Mesenchymal stem cell (in vitro differentiated cells and primary cell): ENCODE measurements around the gene CACNA2D2.
"Not testable (repeated sequence)": the region's sequence is repeated elsewhere in the genome, so short reads cannot be mapped to it uniquely, and the experiment has no call there.

Source experiments
- DNase-seq: peaks from one replicate; pipeline ENCODE4 v3.0.0-alpha.2; 2013
- H2AFZ ChIP-seq: one replicate; pipeline ENCODE4 v1.6.1; 2013; ENCODE audit warnings: low read depth, mild to moderate bottlenecking, control low read depth, inconsistent platforms, low read length, moderate library complexity
- H2AK5ac ChIP-seq: 2 replicates; pipeline ENCODE4 v1.6.1; 2013; ENCODE audit warnings: low read length, moderate library complexity, mild to moderate bottlenecking, inconsistent platforms; ENCODE audit not compliant: severe bottlenecking
- H2BK120ac ChIP-seq: one replicate; pipeline ENCODE4 v1.6.1; 2013; ENCODE audit warnings: low read depth, mild to moderate bottlenecking, inconsistent platforms, low read length, moderate library complexity
- H2BK12ac ChIP-seq, 2 experiments: one replicate each; pipeline ENCODE4 v1.6.1; 2013; ENCODE audit warnings: inconsistent platforms in 2 of 2, low read length in 2 of 2, mild to moderate bottlenecking in 2 of 2, moderate library complexity in 2 of 2, control low read depth in 1 of 2
- H2BK15ac ChIP-seq: one replicate; pipeline ENCODE4 v1.6.1; 2013; ENCODE audit warnings: mild to moderate bottlenecking, low read depth, inconsistent platforms; ENCODE audit not compliant: poor library complexity, severe bottlenecking
- H2BK5ac ChIP-seq: 2 replicates; pipeline ENCODE4 v1.6.1; 2013; ENCODE audit warnings: low read depth, mild to moderate bottlenecking, low read length, control low read depth, inconsistent platforms; ENCODE audit not compliant: poor library complexity, severe bottlenecking
- H3K14ac ChIP-seq, 2 experiments: one replicate each; pipeline ENCODE4 v1.6.1; 2013; ENCODE audit warnings: inconsistent platforms in 2 of 2, low read length in 2 of 2, control low read depth in 1 of 2, mild to moderate bottlenecking in 1 of 2, moderate library complexity in 1 of 2
- H3K18ac ChIP-seq, 2 experiments: one replicate each; pipeline ENCODE4 v1.6.1; 2013; ENCODE audit warnings: inconsistent platforms in 2 of 2, low read length in 2 of 2, control low read depth in 1 of 2, low read depth in 1 of 2, mild to moderate bottlenecking in 1 of 2
- H3K23ac ChIP-seq, 2 experiments: one replicate each; pipeline ENCODE4 v1.6.1; 2013; ENCODE audit warnings: inconsistent platforms in 2 of 2, low read length in 2 of 2, mild to moderate bottlenecking in 2 of 2, moderate library complexity in 2 of 2, control low read depth in 1 of 2
- H3K27ac ChIP-seq: 2 replicates; pipeline ENCODE4 v1.5.1; 2013; ENCODE audit warnings: mild to moderate bottlenecking, moderate library complexity, low read length, control low read depth, inconsistent platforms; ENCODE audit not compliant: poor library complexity, severe bottlenecking
- H3K27me3 ChIP-seq, 2 experiments: 2 replicates each; pipeline versions ENCODE4 v1.6.1 to v1.7.0; 2013; ENCODE audit warnings: low read length in 2 of 2, mild to moderate bottlenecking in 2 of 2, moderate library complexity in 2 of 2, control low read depth in 1 of 2, inconsistent platforms in 1 of 2; ENCODE audit not compliant: control insufficient read depth in 1 of 2, insufficient read depth in 1 of 2
- H3K36me3 ChIP-seq, 2 experiments: 2 replicates each; pipeline versions ENCODE4 v1.6.1 to v1.7.0; 2013; ENCODE audit warnings: low read length in 2 of 2, control low read depth in 1 of 2, inconsistent platforms in 1 of 2, low read depth in 1 of 2, mild to moderate bottlenecking in 1 of 2; ENCODE audit not compliant: insufficient read depth in 2 of 2, control insufficient read depth in 1 of 2
- H3K4ac ChIP-seq, 2 experiments: one replicate each; pipeline ENCODE4 v1.6.1; 2013; ENCODE audit warnings: inconsistent platforms in 2 of 2, low read length in 2 of 2, mild to moderate bottlenecking in 2 of 2, moderate library complexity in 2 of 2, control low read depth in 1 of 2, low read depth in 1 of 2
- H3K4me1 ChIP-seq: 2 replicates; pipeline ENCODE4 v1.6.1; 2013; ENCODE audit warnings: low read depth, low read length, control low read depth; ENCODE audit not compliant: control insufficient read depth, insufficient read depth
- H3K4me2 ChIP-seq: 2 replicates; pipeline ENCODE4 v1.6.1; 2013; ENCODE audit warnings: low read length, mild to moderate bottlenecking, inconsistent platforms; ENCODE audit not compliant: poor library complexity, severe bottlenecking
- H3K4me3 ChIP-seq, 2 experiments: 2 replicates each; pipeline versions ENCODE4 v1.5.1 to v1.7.0; 2013; ENCODE audit warnings: low read length in 2 of 2, mild to moderate bottlenecking in 2 of 2, control low read depth in 1 of 2, low read depth in 1 of 2; ENCODE audit not compliant: insufficient read depth in 1 of 2
- H3K79me1 ChIP-seq: replicated peaks from 2 replicates; pipeline ENCODE4 v1.6.1; 2013; ENCODE audit warnings: mild to moderate bottlenecking, control low read depth, low read length, inconsistent platforms; ENCODE audit not compliant: poor library complexity, severe bottlenecking
- H3K9ac ChIP-seq: 2 replicates; pipeline ENCODE4 v1.7.0; 2013; ENCODE audit warnings: mild to moderate bottlenecking, low read length, moderate library complexity
- H3K9me3 ChIP-seq: 2 replicates; pipeline ENCODE4 v1.7.0; 2013; ENCODE audit warnings: mild to moderate bottlenecking, low read length; ENCODE audit not compliant: control insufficient read depth
- H4K8ac ChIP-seq: one replicate; pipeline ENCODE4 v1.6.1; 2013; ENCODE audit warnings: inconsistent platforms, mild to moderate bottlenecking, low read length, moderate library complexity
- H4K91ac ChIP-seq: one replicate; pipeline ENCODE4 v1.6.1; 2013; ENCODE audit warnings: mild to moderate bottlenecking, low read length, inconsistent platforms
- WGBS: methylation state at CpG from one replicate; pipeline ENCODE4 v1.1.7; 2013; ENCODE audit warnings: mixed read lengths; 5-methylcytosine and 5-hydroxymethylcytosine counted together

Gene CACNA2D2

DNA sequence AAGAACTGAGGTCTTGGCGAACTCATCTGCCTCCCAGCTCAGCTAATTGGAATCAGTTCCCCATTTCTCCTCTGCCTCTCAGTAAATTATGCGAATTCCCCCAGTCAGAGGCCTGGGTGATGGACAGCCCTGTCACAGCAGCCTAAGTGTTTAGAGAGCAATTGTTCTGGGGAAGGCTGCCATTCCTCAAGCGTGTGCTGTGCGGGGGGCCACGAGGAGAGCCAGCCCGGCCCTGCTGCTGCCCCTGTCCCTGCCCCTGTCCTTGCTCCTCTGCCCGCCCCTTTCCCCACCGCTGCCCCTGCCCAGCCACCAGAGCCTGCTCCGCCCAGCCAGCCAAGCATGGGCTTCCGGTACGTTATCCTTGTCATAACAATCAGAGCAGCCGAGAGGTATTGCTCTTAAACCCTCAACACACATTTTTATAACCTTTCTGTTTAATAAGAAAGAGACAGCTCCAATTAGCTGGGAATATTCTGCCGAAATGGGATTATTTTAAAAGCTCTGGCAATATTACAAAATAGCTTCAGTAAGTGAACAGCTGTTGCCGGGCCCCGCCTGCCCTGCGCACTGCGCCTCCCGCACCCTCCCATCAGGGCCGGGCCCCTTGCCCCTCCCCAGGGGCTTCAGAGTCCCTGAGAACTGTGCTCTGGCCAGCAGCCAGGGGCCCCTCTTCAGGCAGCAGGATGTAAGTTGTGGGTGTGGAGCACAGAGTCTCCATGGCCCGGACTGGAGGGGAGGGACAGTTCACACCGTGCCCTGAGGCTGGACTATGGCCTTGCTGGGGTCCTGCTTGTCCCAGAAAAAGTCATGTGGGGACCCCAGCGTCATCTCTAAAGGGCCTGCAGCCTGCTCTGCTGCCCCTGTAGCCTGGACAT, 12.4 kb upstream of the CACNA2D2 start:
- peak; percentile 42 for DNase-seq
- Histone ChIP-seq H2BK15ac (peak overlapping the region; percentile 52), H3K79me1 (no peaks in the 10 kb centered on the region), H3K23ac (no peak overlapping the region), H4K91ac (peak overlapping the region; percentile 64), H3K27ac (no peak overlapping the region), H3K27me3 (peaks cover 64 to 88% of the 10 kb centered on the region in 2 experiments), H2BK5ac (no peak overlapping the region), H3K36me3 (no peaks in the 10 kb centered on the region), H2BK12ac (no peak overlapping the region), H3K4me1 (peaks cover 12% of the 10 kb centered on the region), H2BK120ac (no peak overlapping the region), H3K4ac (peak overlapping the region; percentile 0 to 40), H3K14ac (no peak overlapping the region), H3K4me2 (peak overlapping the region; percentile 41), H3K9ac (no peak overlapping the region), H2AK5ac (no peak overlapping the region), H3K18ac (peak overlapping the region; percentile 31 to 66), H2AFZ (peak overlapping the region; percentile 68), H4K8ac (peak overlapping the region; percentile 91), H3K4me3 (no peak overlapping the region), H3K9me3 (no peaks in the 10 kb centered on the region)
- 6% methylated on average over 20 of the region's 22 CpGs for WGBS

DNA sequence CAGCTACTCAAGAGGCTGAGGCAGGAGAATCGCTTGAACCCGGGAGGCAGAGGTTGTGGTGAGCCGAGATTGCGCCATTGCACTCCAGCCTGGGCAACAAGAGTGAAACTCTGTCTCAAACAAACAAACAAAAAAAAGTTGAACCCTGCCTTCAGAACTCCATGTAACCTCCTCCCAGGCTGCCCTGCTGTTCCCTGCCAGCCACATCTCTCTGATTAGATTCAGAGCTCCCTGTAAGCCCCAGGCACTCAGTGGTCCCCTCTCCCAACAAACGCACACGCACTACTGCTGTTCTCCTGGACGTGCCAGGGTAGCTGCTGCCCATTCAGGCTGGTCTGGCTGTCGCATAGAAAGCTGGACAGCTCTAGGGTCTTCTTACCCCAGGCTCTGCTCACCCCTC, 9.5 kb upstream of the CACNA2D2 start:
- WGBS = 94% methylated on average over 8 of the region's 8 CpGs
- H3K9ac ChIP-seq, H2BK120ac ChIP-seq, H3K23ac ChIP-seq, H2AFZ ChIP-seq, H3K27ac ChIP-seq, H3K4ac ChIP-seq, H3K9me3 ChIP-seq, H3K36me3 ChIP-seq, H3K4me3 ChIP-seq, H2BK5ac ChIP-seq, H3K4me2 ChIP-seq, DNase-seq, H2BK15ac ChIP-seq, H3K14ac ChIP-seq, H4K8ac ChIP-seq, H3K18ac ChIP-seq, H2AK5ac ChIP-seq, H3K79me1 ChIP-seq, H2BK12ac ChIP-seq, H4K91ac ChIP-seq: not testable (repeated sequence)
- Histone ChIP-seq H3K4me1 (peaks cover 12% of the 10 kb centered on the region), H3K27me3 (peaks cover 71 to 96% of the 10 kb centered on the region in 2 experiments)

DNA sequence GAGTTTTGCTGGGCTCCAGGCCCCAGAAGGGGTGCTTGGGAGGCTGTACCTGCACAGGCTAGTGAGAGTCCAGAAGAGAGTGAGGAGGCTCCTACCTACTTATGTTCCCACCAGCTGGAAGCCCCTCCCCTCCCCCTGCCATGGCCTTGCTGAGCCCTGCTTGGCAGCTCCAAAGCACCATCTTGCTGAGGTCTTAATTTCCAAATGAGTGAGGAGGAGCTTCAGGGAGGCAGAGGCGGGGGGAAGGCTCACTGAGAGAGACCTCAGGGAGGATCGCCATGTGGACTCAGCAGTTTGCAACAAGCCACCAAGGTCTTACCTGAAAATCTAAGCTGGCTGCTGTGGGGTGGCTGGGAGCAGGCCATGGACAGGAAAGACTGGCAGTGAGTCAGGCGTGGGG, 8.7 kb upstream of the CACNA2D2 start:
- H2AFZ ChIP-seq = no peak overlapping the region
- no peak overlapping the region for H3K18ac ChIP-seq
- peak overlapping the region in 1 of 2 experiments; percentile 23 for H3K23ac ChIP-seq
- WGBS = 95% methylated on average over 3 of the region's 3 CpGs
- no peak overlapping the region for H3K4ac ChIP-seq
- H2BK15ac ChIP-seq = no peak overlapping the region
- peaks cover 12% of the 10 kb centered on the region for H3K4me1 ChIP-seq
- no peak overlapping the region for H2BK5ac ChIP-seq
- H2AK5ac ChIP-seq = no peak overlapping the region
- H3K14ac ChIP-seq = no peak overlapping the region
- H3K27me3 ChIP-seq = peaks cover 77 to 96% of the 10 kb centered on the region in 2 experiments
- no peak overlapping the region for H3K4me2 ChIP-seq
- H3K9me3 ChIP-seq = no peaks in the 10 kb centered on the region
- no peak overlapping the region for H3K4me3 ChIP-seq
- H4K8ac ChIP-seq = no peak overlapping the region
- no peaks in the 10 kb centered on the region for H3K36me3 ChIP-seq
- H3K27ac ChIP-seq = no peak overlapping the region
- no peak overlapping the region for H4K91ac ChIP-seq
- H3K9ac ChIP-seq = no peak overlapping the region
- H2BK12ac ChIP-seq = no peak overlapping the region
- no peak overlapping the region for H2BK120ac ChIP-seq
- no peak for DNase-seq
- H3K79me1 ChIP-seq = no peaks in the 10 kb centered on the region

- Histone ChIP-seq H2BK120ac (no peak overlapping the region), H3K4me1 (no peaks in the 10 kb centered on the region), H3K27me3 (peaks cover 83 to 91% of the 10 kb centered on the region in 2 experiments), H2BK5ac (no peak overlapping the region), H3K4ac (no peak overlapping the region), H3K23ac (no peak overlapping the region), H3K4me2 (no peak overlapping the region), H2BK12ac (no peak overlapping the region), H3K14ac (no peak overlapping the region), H3K79me1 (no peaks in the 10 kb centered on the region), H2AFZ (no peak overlapping the region), H3K36me3 (no peaks in the 10 kb centered on the region), H4K91ac (no peak overlapping the region), H4K8ac (no peak overlapping the region), H3K9ac (no peak overlapping the region), H3K4me3 (no peak overlapping the region), H2AK5ac (no peak overlapping the region), H3K9me3 (no peaks in the 10 kb centered on the region), H3K27ac (no peak overlapping the region), H2BK15ac (no peak overlapping the region), H3K18ac (no peak overlapping the region)
- no peak for DNase-seq
- 57% methylated on average over 2 of the region's 2 CpGs for WGBS
These were observed 6.9 kb upstream of the CACNA2D2 start for GRCh38 chr3:50510325-50510724.
